Raji (cell line): ENCODE data around the gene EPB41L4B.

Experiments
- POLR2A ChIP-seq: IDR thresholded peaks from 2 replicates; pipeline ENCODE4 v1.6.1; 2011; ENCODE audit warnings: low read depth, low read length, control low read depth; ENCODE audit not compliant: insufficient read depth

The EPB41L4B gene

GRCh38 chr9:109124121-109124520 lies 196.7 kb downstream of the EPB41L4B start:
- no peak for TF ChIP-seq POLR2A

GRCh38 chr9:109122726-109123621 lies 197.9 kb downstream of the EPB41L4B start:
- no peak for TF ChIP-seq POLR2A
